Hematopoietic multipotent progenitor cell treated with erythropoietin and hydrocortisone succinate and interleukin-3 and kit ligand, for 8 days (in vitro differentiated cells): ENCODE data around the gene FLCN.

Experiments
- DNase-seq: peaks from one replicate; pipeline ENCODE4 v3.0.0-alpha.2; 2015

Gene FLCN

DNA sequence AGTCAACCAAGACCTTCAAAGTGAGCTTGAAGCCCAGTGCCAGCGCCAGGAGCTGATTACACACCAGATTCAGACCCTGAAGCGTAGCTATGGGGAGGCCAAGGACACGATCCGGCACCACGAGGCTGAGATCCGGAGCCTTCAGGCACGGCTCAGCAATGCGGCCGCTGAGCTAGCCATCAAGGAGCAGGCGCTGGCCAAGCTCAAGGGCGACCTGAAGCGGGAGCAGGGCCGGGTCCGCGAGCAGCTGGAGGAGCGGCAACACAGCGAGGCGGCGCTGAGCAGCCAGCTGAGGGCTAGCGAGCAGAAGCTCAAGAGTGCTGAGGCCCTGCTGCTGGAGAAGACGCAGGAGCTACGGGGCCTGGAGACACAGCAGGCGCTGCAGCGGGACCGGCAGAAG lies 72.8 kb downstream of the FLCN start:
- DNase-seq: no peak
